Fibroblast of mammary gland (primary cell): ENCODE results near the gene ZFYVE26.

Experiments used
- DNase-seq: peaks from one replicate; pipeline ENCODE4 v3.0.0-alpha.2; 2010; ENCODE audit warnings: low read depth
- H3K4me3 ChIP-seq: 2 replicates; pipeline ENCODE4 v1.5.1; 2011; ENCODE audit warnings: low read depth, mild to moderate bottlenecking, low read length, moderate library complexity; ENCODE audit not compliant: control insufficient read depth
- CTCF ChIP-seq: conservative IDR thresholded peaks from 2 replicates; pipeline ENCODE4 v1.5.1; 2011; ENCODE audit warnings: low read depth, low read length, inconsistent platforms; ENCODE audit not compliant: control insufficient read depth, insufficient read depth

Gene ZFYVE26

GRCh38 chr14:67815573-67816225, 691 bp downstream of the ZFYVE26 start:
- TF ChIP-seq CTCF: no peak
- peak; percentile 46 for DNase-seq
- peak overlapping the region; percentile 81 for H3K4me3 ChIP-seq

GRCh38 chr14:67814821-67815220, 1.6 kb downstream of the ZFYVE26 start:
- H3K4me3 ChIP-seq: no peak overlapping the region
- TF ChIP-seq CTCF: no peak
- DNase-seq: no peak

GRCh38 chr14:67806246-67806645, 10.1 kb downstream of the ZFYVE26 start:
- TF ChIP-seq CTCF: no peak
- peak; percentile 55 for DNase-seq
- no peak overlapping the region for H3K4me3 ChIP-seq

- no peak overlapping the region for H3K4me3 ChIP-seq
- DNase-seq: no peak
- no peak for TF ChIP-seq CTCF
Measured at GRCh38 chr14:67800743-67801142, 15.6 kb downstream of the ZFYVE26 start.

- no peak for TF ChIP-seq CTCF
- H3K4me3 ChIP-seq: no peak overlapping the region
- no peak for DNase-seq
Measured at GRCh38 chr14:67798731-67799130, 17.7 kb downstream of the ZFYVE26 start.

- TF ChIP-seq CTCF: no peak
- H3K4me3 ChIP-seq: no peak overlapping the region
- DNase-seq: no peak
Measured at GRCh38 chr14:67787673-67788072, 28.7 kb downstream of the ZFYVE26 start.
